HG03565 (cell line): ENCODE measurements around the gene PAQR4.

Source experiments
- ATAC-seq: cut with Tn5 transposase; IDR thresholded peaks from one replicate; pipeline ENCODE4 v1.9.1; 2021; ENCODE audit warnings: mild to moderate bottlenecking, moderate library complexity; ENCODE audit not compliant: unreplicated experiment

PAQR4 gene

DNA sequence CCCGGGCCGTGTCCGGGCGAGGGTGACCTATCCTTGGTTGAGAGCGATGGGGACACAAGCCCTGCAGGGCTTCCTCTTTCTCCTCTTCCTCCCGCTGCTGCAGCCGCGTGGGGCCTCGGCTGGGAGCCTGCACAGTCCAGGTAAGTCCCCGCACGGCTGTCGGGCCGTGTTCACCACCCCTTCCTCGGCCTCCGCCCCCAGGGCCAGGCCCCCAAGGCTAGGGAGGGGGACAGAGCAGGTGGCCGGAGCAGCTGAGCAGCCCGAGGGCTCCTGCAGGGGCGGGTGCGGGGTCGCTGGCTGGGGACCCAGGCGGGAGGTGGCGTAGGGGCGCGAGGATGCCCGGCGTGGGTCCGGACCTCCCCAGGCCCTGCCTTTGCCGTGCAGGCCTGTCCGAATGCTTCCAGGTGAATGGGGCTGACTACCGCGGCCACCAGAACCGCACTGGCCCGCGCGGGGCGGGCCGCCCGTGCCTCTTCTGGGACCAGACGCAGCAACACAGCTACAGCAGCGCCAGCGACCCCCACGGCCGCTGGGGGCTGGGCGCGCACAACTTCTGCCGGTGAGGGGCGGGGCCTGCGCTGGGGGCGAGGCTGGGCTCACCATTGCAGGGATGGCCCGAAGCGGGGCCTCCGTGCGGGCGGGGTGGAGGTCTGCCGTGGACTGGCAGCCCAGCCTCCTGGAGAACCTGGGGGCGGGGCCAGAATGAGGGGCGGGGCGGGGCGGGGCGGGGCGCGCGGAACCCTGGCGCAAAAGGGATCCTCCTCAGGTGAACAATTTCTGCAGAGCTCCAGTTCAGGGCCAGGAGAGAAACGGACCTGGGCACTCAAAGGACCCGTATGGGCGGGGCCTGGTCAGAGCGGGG is 4.4 kb upstream of the PAQR4 start:
- ATAC-seq = no peak

DNA sequence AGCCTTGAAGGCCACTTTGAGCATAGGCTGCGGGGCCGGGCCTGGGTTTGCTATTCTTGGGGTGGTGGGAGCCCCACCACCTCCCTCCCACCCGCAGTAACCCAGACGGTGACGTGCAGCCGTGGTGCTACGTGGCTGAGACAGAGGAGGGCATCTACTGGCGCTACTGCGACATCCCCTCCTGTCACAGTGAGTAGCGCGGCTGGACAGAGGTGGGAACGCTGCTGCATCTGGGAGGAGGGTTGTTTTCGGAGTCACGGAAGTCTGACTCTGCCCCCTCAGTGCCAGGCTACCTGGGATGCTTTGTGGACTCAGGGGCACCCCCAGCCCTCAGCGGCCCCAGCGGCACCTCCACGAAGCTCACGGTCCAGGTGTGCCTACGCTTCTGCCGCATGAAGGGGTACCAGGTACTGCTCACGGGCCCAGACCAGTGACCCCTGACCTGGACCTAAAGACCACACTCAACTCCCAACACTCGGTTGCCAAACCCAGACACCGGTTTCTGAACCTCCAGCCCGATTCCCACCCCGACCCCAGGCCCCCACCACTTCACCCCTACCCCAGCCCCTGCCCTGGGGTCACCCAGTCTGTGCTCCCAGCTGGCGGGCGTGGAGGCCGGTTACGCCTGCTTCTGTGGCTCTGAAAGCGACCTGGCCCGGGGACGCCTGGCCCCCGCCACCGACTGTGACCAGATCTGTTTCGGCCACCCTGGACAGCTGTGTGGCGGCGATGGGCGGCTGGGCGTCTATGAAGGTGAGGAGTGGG is 2.9 kb upstream of the PAQR4 start:
- ATAC-seq = no peak

DNA sequence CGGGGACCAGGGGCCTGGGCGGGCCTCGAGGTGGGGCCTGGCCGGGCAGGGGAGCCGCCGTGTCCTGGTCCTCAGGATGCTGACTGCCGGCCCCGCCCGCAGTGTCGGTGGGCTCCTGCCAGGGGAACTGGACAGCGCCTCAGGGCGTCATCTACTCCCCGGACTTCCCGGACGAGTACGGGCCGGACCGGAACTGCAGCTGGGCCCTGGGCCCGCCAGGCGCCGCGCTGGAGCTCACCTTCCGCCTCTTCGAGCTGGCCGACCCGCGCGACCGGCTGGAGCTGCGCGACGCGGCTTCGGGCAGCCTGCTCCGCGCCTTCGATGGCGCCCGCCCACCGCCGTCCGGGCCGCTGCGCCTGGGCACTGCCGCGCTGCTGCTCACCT is 2.3 kb upstream of the PAQR4 start:
- ATAC-seq = no peak

DNA sequence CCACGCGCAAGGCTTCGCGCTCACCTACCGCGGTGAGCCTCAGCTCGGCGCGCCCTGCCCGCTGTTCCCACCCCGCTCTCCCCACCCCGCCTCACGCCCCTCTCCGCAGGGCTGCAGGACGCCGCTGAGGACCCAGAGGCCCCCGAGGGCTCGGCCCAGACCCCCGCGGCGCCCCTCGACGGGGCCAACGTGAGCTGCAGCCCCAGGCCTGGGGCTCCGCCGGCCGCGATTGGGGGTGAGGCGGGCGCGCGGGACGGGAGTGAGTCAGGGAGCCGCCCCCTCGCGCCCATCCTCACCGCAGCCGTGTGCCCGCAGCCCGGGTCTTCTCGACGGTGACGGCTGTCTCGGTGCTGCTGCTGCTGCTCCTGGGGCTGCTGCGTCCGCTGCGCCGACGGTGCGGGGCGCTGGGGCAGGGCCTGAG is 1.9 kb upstream of the PAQR4 start:
- no peak for ATAC-seq

DNA sequence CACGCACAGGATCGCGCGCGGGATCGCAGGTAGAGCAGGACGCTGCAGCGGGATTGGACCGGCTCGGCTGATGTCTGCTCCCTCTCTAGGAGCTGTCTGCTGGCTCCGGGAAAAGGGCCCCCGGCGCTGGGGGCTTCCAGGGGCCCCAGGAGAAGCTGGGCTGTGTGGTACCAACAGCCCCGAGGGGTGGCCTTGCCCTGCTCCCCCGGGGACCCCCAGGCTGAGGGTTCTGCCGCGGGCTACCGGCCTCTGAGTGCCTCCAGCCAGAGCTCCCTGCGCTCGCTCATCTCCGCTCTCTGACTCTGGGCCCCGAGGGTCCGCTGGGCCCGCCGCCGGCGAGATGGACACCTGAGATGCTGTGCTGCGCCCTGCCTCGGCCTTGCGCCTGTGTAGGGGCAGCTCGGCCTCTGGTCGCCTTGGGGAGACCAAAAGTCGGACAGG is 1.4 kb upstream of the PAQR4 start:
- no peak for ATAC-seq

DNA sequence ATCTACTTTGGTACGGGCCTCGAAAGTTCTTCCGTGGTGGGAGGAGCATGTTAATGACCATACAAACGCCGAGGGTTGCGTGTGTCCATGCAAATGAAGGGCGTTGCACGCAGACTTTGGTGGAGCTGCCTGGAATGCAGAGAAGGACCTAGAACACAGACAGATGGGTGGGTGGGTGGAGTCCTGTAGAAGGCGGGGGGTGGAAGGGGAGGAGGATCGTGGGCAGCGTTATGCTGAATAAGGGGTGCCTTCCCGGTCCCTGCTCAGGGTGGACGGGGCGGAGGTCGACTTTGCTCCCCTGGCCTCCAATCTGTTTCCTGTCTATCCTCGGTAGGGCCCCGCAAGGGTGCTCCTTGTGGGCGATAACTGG is 795 bp upstream of the PAQR4 start:
- no peak for ATAC-seq

DNA sequence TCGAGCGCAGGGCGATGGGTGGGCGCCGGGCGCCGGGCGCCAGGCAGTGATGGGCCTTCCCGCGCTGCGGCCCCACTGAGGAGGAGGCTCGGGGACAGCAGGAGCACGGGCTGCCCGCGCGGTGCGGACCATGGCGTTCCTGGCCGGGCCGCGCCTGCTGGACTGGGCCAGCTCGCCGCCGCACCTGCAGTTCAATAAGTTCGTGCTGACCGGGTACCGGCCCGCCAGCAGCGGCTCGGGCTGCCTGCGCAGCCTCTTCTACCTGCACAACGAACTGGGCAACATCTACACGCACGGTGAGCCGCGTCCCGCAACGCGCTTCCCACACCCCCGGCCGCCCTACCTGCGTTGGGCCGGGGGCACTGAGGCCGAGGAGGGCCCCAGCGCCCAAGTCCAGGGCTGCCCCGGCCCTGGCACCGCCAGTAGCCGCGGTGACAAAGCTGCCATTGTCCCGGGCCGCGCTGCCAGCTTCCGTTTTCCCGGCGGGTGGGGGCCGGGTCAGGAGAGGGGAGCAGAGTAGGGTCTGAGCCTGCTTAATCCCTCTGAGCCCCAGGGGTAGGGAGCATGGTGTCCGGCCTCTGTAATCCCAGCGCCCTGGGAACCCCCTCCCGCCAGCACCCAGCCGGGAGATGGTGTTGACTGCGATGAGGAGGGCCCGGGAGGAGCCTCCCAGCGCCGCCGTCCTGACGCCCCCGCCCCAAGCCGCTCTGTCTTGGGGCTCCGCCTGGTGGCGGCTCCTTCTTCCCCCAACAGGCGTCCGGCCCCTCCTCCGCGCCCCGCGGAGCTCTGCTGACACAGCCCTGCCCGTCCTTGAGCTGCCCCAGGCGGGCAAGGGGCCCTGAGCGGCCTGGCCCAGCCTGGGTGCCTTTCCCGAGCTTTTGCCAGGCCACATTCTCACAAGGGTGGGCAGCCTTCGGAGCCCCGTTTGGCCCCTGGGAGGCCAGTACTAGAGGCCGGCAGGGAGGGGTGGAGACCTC is 685 bp downstream of the PAQR4 start:
- no peak for ATAC-seq

DNA sequence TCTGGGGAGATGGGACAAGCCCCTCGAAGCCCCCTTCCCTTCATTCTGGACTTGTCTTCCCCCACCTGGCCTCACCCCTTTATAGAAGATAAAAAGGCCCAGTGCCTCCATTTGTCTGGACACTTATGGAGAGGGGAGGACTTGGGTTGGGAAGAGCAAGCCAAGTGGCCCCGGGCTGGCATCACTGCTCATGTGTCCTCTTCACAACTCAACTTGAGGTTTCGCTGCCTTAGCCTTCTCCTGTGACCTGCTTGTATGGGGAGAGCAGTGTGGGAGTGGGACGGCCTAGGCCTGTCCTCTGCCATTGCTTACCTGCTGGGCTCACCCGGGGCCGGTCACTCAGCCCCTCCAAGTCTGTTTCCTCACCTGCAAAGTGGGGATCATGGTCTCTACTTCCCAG is 1.4 kb downstream of the PAQR4 start:
- no peak for ATAC-seq

DNA sequence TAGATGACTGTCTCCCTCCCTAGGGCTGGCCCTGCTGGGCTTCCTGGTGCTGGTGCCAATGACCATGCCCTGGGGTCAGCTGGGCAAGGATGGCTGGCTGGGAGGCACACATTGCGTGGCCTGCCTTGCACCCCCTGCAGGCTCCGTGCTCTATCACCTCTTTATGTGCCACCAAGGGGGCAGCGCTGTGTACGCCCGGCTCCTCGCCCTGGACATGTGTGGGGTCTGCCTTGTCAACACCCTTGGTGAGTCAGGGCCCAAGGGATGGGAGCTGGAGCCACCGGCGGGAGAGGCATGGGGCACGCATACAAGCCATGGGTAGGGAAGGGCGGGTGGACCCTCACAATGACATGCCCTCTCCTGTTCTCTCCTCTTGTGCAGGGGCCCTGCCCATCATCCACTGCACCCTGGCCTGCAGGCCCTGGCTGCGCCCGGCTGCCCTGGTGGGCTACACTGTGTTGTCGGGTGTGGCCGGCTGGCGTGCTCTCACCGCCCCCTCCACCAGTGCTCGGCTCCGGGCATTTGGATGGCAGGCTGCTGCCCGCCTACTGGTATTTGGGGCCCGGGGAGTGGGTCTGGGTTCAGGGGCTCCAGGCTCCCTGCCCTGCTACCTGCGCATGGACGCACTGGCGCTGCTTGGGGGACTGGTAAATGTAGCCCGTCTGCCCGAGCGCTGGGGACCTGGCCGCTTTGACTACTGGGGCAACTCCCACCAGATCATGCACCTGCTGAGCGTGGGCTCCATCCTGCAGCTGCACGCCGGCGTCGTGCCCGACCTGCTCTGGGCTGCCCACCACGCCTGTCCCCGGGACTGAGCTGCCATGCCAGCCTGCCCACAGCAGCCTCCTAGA is 2.2 kb downstream of the PAQR4 start:
- ATAC-seq = no peak

DNA sequence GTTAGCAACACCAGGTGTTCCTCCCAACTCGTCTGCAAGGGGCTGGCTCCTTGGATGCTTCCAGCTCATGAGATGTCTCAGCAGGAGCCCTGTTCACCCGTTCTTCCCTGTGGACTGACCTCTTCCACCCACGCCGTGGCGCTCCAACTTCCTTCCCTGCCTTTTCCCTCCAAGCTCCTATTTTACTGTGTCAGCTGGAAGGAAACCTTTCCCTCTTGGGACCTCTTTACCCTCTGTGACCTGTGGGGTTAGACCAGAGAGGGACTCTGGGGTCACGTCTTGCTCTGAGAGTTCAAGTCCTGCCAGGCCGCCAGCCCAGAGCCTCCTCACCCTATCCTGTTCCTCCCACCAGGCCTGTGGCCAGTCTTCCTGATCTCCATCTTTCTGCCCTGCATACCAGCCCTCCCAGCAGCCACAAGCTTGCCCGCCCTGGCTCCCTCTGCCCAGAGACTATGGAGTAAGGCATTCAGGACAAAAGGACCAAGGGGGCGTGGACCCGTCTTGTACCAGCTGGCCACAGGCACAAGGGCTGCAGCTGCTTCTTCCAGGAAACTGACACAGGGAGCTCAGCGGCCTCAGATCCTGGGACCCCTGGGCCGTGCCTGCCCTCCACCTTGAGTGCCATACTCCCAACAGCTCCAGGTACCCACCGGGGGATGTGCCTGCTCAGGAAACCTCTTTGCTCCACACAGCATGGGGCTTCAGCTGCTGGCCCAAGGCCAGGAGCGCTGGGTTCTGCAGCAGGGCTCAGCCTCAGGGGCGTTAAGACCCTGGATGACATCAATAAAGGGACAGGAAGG is 3.0 kb downstream of the PAQR4 start:
- ATAC-seq = no peak

DNA sequence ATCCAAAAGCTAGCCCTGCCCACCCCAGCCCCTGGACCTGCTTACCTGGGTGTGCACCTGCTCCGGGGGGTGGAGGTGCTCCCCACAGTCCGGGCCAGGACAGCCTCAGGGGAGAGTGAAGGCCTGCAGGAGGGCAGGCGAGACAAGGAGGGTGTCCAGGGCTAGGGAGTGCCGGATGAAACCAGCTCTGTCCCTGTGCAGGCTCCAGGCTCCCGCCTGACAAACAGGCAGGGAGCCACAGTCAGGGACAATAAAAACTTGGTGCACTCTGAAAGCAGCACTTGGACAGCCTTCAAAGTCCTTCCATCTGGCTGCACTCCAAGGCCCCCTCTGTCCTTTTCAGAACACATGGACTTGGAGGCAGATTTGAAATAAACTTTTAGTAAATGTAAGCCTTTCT is 3.9 kb downstream of the PAQR4 start:
- ATAC-seq = no peak

DNA sequence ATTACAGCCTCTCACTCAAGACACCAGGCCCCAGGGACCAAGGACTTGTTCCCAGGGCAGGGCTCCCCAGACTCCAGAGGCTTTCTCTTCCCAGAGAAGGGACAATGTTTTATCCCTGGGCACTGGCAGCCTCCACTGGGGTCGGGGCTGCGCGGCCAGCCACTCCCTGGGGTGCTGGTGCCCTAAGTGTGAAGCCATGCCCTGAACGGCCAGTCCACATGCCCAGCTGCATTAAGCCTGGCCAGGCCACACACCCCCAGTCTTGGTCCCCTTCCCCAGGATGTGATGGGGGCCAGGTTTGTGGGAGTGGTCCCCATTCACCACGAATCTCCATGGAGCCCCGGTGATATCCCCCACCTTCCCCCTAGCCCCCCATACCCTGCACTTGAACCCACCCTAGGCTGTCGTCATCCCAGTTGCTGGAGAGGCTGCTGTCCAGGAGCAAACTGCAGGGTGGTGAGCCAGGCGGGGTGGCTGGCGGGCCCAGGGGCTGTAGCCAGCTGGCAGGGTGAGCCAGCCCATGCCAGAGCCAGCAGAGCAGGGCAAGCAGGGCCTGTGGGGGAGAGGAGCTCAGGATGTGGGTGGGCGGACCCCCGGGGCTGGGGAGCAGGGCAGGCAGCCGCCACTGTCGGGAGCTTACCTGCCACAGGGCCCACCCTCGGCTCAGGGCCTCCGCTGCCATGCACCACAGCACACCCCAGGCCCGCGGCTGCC is 4.6 kb downstream of the PAQR4 start:
- no peak for ATAC-seq

DNA sequence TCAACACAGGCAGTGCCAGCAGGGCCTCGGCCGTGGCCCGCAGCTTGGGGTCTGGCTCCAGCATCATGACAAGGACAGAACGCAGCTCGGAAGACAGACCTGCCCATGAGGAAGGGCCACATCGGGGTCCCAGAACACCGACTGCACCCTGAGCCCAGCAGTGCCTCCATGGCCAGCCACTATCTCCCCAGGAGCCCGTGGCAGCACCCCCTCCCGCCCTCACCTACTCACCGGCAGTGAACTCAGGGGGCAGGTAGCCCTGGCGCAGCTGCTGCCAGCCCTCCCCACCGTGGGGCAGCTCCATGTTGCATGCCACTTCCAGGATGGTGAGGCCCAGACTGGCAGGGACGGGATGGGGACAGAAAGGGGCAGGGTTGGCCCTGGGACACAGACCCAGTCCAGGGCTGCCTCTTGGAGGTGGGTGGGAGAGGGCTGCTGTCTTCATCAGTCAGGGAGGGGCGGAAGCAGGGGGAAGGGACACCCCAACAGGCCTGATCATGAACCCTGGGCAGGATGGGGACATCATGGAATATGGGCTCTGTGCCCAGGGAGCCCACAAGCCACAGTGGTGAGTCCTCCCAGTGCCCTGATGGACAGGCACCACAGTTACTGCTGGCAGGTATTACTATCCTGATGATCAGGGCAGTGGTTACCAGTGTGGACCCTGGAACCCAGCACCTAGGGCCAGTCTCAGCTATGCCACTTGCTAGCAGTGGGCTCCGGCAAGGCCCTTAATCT is 5.3 kb downstream of the PAQR4 start:
- no peak for ATAC-seq

DNA sequence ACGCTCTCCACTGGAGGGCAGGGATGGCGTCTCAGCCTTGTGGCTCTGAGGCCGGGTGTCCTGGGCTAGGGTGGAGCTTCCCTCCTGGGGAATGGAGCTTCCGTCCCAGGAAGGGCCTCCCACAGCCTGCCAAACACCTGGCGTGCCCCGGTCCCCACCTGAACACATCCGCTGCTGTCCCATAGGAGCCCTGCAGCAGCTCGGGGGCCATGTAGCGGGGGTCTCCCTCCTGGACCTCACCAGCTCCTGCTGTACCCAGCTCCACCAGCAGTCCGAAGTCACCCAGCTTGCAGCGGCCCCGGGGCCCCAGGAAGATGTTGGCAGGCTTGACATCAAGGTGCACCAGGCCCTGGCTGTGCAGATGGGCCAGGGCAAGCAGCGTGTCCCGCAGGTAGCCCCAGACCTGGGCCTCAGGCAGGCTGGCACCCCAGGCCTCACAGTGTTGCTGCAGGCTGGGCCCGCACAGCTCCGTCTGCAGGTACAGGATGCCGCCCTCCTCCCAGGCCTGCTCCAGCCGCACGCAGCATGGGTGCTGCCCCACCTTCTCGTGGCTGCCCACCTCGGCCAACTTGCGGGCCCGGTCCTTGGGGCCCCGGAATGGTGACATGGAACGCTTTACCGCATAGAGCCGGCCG is 6.1 kb downstream of the PAQR4 start:
- no peak for ATAC-seq

DNA sequence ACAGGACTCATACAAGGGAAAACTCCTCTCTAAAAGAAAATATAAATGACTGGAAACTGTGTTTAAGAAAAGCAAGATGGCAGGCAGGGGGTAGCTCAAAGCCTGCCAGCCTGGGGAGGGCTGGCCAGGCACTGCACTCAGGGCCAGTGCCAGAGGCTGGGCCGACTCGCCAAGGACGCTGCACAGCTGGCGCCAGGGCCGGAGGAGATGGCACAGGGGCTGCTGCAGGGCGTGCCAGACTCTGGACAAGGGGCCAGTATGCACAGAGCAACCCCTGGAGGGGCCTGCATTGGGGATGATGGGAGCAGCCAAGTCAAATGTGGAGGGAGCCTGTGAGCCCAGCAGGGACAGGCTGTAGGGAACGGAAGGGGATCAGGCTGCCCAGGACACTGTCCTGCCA is 7.1 kb downstream of the PAQR4 start:
- no peak for ATAC-seq

DNA sequence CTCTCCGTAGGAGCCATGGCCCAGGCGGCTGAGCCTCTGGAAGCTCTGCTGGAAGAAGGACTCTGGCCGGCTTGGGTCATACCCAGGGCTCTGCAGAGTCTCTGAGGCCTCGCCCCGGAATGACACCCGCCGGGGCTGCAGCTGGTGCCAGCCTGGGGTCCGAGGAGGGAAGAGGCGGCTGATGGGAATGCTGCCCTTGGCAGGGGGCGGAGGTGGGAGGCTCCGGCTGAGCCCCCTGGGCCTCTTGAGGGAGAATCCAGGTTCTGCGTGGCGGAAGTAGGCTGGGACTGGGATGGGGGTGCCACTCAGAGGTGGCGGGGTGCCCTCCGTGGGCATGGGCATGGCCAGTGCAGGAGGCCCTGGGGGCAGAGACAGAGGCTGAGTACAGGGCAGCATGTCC is 7.5 kb downstream of the PAQR4 start:
- ATAC-seq = no peak

DNA sequence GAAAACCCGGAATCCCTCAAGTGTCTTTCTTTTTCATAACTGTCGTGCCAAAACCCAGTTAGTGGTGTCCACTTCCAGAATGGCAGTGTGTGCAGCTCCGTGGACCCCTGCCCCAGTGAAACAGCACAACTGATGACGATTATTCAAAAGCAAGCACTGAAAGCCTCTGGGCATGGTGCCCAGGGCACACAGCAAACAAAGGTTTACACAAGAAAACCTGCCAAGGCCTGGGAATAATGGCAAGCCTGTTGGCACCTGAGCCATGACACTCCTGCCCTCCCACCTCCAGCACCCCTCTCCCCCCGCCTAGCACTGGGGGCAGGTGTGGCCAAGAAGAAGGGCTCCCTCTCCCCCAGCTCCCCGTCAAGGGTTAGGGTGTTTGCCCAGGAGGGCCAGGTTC is 8.3 kb downstream of the PAQR4 start:
- no peak for ATAC-seq
